Frontal cortex (tissue), 4 donors: ENCODE measurements around the gene C6orf136. TPM values are rescaled to one million over a fixed set of nuclear protein-coding genes. Genes with fewer than 3 reads are reported as not detected.
"Not testable (repeated sequence)": the region's sequence is repeated elsewhere in the genome, so short reads cannot be mapped to it uniquely, and the experiment has no call there.

Experiments used
- DNase-seq, 2 donors: peaks; one replicate each; pipeline ENCODE4 v3.0.0; 2012; ENCODE audit warnings: low spot score in 2 of 2
- FAIRE-seq: peaks from 2 replicates; lab custom pipeline; 2012; peaks lifted over from hg19 to GRCh38; lab: Jason Lieb, UNC
- total RNA-seq: library from RNA; depleted of rRNA; stranded (reverse); fragments of >200 nt; gene quantifications from one replicate; pipeline ENCODE4 v1.2.3, GENCODE V29; 2014
- donor health status: control.
- donor health status: control.
- donor health status: control.

C6orf136 gene, protein sequence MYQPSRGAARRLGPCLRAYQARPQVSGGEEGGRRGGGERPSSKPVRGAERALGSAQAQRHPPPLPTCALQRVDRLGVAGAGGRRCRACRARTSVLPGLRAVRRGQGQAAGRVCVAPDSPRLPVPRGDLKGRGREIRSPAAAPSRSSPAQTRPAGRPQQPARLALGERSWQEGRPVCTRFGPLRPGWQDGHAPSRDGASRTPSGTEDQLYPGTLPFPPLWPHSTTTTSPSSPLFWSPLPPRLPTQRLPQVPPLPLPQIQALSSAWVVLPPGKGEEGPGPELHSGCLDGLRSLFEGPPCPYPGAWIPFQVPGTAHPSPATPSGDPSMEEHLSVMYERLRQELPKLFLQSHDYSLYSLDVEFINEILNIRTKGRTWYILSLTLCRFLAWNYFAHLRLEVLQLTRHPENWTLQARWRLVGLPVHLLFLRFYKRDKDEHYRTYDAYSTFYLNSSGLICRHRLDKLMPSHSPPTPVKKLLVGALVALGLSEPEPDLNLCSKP
- total RNA-seq = 23.2 TPM

DNA sequence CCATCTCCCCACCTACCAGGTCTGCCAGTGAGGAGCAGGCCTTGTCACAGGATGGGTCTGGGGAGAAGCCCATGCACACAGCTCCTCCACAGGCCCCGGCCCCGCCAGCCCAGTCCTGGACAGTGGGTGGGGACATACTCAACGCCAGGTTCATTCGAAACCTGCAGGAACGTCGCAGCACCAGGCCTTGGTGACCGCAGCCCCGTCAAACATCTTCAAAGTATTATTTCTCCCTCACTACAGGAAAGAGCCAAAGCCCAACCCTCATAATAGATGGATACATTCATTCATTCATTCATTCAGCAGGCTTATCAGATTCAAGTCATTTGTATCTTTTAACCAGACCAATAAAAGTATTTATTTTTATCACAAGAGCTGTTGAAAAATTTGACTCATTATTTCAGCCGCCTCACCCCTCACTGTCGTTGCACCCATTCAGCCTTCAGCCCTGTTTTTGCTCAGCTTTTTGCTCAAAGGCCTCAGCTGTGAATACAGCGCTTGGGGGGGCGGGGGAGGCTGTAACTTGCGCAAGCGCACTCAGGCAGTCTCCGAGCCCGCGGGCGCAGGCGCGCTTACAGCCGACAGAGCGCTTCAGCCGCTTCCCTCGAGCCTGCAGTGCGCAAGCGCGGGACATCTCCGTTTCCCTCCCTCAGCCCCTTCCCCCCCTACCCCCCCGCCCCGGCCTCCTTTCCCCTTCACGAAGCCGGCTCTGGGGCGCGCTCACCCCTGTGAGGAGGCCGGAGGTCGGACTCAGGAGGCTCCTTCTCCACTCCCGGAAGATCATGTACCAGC is at the start of gene C6orf136:
Gene C6orf136 (plus strand): TSS at position 684 of the 792 bp plus-strand sequence. CDS start 99 bp downstream, at position 783.
- DNase-seq (peak; percentile 94), FAIRE-seq (no peak)

DNA sequence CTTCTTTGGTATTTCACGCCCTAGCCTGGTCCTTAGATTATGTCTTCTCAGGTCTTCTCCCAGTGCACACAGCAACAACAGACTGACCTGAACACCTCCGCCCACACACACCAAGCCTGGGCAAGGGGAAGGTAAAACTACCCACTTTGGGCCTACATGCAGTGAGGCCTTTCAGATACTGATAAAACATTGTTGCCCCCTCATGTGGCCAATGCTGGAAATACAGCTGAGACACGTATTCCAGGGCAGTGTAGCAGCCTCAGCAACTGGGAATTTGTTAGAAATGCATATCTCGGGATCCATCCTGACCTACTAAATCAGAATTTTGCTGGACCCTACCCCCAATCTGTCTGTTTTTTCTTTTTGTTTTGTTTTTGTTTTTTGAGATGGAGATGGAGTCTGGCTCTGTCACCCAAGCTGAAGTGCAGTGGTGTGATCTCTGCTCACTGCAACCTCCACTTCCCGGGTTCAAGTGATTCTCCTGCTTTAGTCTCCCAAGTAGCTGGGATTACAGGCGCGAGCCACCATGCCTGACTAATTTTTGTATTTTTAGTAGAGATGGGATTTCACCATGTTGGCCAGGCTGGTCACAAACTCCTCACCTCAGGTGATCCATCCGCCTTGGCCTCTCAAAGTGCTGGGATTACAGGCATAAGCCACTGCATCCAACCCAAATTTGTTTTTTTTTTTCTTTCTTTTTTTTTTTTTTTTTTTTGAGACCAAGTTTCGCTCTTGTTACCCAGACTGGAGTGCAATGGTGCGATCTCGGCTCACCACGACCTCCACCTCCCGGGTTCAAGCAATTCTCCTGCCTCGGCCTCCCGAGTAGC is 49.4 kb upstream of the C6orf136 start:
- not testable (repeated sequence) for FAIRE-seq
- DNase-seq = peak; percentile 53 to 67

DNA sequence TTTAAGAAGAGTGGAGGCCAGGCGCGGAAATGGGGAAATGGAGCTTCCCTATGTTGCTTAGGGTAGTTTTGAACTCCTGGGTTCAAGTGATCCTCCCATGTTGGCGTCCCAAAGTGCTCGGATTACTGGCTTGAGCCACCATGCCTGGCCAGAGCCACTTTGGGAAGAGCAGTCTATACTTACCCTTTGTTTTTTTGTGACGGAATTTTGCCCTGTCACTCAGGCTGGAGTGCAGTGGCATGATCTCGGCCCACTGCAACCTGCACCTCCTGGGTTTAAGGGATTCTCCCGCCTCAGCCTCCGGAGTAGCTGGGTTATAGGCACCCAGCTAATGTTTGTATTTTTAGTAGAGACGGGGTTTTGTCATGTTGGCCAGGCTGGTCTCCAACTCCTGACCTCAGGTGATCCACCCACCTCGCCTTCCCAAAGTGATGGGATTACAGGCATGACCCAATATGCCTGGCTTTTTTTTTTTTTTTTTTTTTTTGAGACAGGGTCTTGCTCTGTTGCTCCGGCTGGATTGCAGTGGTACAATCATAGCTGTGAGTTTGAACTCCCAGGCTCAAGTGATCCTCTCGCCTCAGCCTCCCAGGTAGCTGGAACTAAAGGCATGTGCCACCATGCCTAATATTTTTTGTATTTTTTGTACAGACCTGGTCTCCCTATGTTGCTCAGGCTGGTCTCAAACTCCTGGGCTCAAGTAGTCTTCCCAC is 47.9 kb upstream of the C6orf136 start:
- no peak for FAIRE-seq
- no peak for DNase-seq

DNA sequence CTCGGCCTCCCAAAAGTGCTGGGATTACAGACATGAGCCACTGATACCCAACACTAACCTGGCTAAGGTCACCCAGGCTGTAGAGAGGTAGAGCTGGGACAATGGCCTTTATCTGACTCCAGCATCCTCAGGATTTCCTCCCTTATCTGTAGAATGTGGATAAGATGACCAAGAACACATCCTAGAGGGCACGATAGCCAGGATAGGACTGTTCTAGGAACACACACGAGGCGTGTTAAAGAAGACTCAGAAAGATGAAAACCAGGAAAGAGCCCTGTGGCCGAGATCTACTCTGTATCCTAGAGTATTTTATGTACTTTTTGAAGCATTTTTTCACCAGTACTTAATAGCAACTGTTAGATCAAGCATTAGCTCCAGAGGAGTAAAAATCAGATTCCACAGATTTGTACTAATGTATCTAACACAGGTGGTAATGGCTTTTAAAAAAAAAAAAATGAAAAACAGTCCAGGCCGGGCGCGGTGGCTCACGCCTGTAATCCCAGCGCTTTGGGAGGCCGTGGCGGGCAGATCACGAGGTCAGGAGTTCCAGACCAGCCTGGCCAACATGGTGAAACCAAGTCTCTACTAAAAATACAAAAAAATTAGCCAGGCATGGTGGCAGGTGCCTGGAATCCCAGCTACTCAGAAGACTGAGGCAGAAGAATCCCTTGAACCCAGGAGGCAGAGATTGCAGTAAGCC is 47.2 kb upstream of the C6orf136 start:
- FAIRE-seq = no peak
- no peak for DNase-seq

DNA sequence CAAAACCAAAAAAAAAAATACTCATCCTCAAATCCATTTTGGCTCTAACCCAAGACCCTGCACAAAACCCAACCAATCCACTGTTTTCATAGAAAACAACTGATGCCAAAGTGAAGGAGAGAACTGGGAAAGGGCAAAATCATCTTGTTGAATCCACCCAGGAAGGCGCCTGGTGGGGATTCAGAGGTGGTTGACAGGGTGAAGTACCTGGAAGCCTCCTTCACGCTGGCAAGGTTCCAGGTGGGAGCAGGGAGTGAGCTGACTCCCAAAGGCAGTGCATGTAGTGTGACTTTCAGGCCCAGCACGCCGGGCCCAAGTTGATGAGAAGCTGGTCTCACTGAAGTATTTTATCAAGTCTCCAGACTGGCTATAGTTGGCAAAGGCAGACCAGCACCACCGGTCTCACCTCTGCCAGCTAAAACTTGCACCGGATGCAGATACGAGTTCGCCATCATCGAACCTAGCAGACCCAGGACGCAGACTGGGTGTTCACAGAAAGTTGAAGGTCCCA is 46.4 kb upstream of the C6orf136 start:
- DNase-seq (no peak), FAIRE-seq (no peak)

DNA sequence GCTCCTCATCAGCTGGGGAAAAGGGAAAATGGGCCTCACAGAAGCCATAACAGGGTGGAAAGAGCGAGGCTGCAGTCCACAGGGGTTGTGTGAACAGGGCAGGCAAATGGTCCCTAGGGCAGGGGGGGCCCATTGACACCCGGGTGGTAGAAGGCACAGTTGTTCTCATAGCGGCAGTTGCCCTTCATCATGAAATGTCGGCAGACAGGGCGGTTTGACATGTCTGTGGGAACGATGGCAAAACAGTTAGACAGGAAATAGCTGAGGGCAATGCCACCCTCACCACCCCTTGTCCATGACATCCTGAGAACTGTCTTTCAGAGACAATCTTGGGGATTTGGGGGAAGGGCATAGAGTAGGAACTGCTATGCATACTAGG is 45.5 kb upstream of the C6orf136 start:
- FAIRE-seq = no peak
- DNase-seq = no peak

DNA sequence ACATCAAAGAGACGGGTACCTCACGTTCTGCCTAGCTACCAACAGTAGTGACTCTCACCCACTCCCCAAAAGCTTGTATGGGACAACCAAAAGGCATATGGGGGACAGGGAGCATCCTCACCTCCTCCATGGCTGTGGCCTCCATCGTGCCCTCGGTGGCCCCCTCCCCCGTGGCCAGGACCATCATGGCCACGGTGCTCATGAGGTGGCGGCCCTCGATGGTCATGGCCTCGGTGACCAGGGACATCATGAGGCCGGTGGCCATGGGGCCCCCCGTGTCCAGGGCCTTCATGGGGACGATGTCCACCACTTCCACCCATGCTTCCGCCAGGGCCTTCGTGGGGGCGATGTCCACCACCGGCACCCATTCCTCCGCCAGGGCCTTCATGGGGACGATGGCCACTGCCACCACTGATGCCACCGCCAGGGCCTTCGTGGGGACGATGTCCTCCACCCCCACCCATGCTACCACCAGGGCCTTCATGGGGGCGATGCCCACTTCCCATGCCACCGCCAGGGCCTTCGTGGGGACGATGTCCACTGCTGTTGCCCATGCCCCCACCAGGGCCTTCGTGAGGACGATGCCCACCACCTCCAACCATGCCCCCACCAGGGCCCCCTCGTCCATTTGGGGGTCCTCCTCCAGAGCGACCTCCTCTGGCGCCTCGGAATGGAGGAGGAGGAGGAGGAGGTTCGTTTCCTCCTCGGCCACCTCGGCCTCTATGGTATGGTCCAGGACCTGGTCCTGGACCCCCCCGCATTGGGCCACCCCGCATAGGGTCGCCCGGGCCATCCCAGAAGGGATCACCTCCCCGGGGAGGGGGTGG is 44.9 kb upstream of the C6orf136 start:
- no peak for FAIRE-seq
- DNase-seq = no peak

DNA sequence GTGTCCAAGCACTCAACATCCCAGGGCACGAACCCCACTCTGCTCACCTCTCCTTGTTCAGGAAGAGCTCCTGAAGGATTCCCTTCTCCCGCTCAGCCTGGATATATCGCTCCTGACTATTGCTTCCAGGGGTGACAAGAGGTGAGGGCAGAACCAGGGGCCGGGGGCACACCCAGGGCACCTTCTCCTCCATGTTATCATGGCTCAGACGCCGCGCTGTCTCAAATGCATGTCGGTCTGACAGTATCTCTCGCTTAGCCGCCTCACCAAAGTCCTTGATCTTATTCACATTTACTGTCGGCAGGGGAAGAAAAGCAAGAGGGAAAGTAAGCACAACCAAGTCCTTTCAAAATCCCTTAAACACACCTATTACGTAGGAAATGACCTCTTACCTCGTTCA is 43.0 kb upstream of the C6orf136 start:
- DNase-seq (no peak), FAIRE-seq (no peak)

DNA sequence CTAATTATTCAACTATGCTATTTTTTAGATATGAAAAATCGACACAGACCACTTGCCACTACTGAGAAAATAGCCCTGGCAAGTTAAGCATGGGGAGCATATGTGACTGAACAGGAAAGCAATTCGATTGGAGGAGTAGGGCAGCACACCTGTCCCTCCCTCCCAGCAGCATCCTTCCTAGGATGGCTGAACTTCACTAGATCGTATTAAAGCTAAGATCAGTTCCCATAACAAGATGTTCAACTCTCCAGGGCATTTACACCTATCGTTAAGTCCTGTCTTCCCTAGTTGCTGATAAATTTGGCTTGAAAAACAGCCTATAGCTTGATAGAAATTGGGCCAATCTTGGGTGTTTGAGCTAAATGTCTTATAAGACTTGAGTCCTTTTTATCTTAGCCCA is 36.9 kb upstream of the C6orf136 start:
- no peak for FAIRE-seq

DNA sequence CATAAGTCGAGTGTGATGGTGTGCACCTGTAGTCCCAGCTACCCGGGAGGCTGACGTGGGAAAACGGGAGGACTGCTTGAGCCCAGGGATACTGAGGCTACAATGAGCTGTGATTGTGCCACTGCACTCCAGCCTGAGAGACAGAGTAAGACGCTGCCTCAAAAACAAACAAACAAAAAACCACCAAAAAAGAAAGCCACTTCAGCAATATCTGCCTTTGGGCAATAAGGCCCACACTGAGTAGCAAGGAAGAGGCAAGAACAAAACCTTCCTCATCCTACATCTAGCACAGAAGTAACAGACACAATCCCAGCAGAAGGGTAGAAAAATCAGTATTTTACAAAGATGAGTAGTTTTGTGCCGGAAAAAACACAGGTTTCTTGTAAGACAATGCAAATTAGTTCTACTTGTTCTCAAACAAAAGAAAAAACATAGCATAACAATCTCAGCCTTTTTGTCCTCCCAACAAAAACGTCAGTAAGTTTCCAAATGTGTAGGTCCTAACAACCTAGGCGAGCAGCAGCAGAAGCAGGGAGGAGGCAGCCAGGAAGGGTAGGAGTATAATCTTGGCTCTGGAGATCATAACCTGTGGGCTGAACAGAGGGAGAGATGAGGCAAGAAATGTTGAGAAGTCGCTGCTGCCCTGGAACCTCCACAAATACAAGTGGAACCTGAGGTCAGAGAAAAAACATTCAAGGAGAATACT is 35.6 kb upstream of the C6orf136 start:
- DNase-seq (no peak), FAIRE-seq (no peak)

More for the DNA sequence above, 36.9 kb upstream of the C6orf136 start:
- DNase-seq = no peak

DNA sequence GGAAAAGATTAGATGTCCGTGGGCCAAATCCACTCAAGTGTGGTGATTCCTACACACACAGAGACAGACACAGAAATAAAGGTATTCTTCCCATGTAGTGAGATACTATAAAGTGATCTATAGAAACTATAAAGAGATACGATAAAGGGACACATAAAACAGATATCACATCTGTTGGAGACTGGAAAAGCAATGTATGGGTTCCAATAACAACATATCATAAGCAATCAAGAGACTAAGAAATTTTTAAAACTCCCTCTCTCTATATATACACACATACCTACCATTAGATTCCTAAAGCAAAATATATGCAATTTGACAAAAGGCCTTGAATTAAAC is 35.1 kb upstream of the C6orf136 start:
- DNase-seq (no peak), FAIRE-seq (no peak)

DNA sequence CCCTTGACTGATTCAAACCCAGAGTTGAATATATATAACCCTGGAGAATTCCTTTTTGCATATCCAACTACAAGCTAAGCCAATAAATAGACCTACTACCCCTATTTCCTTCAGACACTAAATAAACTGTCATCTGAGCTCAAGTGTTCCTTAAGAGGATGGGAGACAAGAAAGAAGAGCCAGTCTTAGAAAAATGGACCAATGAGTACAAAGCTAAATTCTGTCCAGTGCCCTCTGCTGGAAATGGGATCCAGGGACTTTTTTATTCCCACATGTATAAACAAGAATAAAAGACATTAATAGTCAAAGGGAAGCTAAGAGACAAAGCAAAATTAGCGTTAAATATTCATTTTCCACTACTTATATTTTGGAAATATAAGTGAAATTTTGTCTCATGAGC is 34.7 kb upstream of the C6orf136 start:
- no peak for FAIRE-seq

DNA sequence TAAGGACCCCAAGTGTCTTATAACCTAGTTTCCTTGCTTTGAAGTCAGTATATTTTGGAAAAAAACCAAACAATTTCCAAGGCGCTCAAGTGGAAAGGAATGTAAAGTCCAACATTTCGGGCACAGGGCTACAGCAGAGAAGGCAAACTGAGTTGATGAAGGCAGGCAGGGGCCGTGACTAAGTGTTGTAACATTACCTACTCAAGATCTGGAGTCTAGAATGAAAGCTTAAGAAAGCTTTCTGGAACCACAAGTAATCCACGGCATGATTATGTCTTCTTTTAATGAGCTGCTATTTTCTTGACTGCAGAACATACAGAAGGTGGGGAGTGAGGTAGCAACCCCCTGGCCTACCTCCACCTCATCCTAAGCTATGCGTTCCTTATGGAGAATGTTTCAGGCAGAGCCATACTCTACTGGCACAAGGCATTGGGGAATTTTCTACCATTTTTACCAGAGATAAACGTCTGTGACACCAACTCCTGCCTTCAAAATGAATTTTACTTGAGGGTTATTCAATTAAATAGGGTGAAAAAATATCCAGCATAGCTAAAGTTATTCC is 34.2 kb upstream of the C6orf136 start:
- no peak for FAIRE-seq

More for the DNA sequence above, 34.7 kb upstream of the C6orf136 start:
- DNase-seq = no peak

DNA sequence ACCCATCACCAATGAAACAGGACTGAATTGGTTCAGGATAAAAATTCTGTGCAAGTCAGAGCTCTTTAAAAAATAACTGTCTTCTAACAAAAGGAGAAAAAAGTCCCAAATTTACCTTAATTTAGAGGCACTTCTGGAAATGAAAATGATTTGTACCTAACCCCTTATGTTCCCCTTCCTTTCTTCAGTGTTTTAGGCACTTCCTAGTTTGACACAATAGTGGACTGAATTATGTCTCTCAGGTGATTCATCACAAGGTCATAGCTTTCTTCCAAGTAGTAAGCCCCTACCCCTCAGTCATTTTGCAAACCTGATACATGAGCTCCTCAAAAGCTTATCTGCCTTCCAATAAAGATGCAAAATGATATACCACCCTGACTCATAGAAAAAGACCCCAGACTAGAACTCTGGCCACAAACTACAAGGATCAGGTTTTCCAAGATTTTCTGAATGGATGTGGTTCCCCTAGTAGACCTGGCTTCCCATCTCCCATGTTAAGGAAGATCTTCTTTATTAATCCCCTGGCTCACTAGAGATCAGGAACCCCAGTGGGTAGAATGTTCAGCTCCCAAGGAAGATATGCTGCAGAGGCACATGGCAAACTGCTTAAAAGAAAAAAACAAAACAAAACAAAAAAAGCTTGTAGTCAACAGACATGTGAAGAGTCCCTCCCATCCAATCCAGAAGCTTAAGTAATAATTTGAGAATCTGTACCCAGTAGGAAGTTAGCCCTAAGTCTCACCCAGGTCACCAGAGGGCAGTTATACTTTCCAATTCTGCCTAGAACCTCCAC is 33.5 kb upstream of the C6orf136 start:
- FAIRE-seq = no peak
- no peak for DNase-seq

More for the DNA sequence above, 34.2 kb upstream of the C6orf136 start:
- DNase-seq = no peak

DNA sequence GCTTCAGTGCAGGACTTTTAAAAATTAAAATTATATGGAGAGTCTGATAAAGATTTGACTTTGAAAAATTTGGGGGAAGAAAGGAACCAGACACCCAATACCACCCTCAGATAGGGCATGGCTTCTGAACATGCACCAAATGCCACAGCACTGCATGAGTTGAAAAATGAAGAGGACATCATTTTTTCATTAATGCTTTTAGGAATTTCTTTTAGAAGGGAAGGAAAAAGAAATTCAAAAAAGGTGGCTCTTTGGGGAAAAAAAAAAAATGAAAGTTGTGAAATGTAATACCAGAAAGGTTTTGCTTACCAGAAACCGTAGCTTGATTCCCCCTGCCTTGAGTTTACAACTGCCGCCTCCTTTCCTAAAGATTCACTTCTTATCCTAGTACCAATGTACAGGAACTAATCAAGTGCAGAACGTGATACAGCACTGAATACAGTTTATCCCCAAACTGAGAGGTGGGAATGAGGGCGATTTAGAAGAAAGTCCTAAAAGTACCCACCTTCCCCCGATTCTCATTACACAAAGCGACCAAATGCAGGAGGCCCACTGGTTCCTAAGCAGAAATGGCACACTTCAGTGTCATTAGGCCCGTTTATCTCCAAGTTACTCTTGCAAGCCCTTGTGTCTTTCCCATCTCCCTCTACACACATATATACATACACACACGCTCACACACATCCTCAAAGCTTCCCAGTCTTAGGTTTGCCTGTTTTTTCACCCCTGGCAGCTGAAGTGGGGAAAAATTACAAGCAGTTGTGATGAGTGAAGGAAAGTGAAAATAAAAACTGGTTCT is 32.7 kb upstream of the C6orf136 start:
- FAIRE-seq (no peak), DNase-seq (no peak)
